Body of pancreas (tissue), 4 donors: ENCODE results near the gene DOK3.

Source experiments
- POLR2A ChIP-seq, 3 donors: fragments of 450-650 bp; IDR thresholded peaks; one replicate each; pipeline ENCODE4 v1.6.1; 2016; ENCODE audit warnings: antibody characterized with exemption in 3 of 3, mild to moderate bottlenecking in 2 of 3
- TF ChIP-seq, protein P1 (sequence below), 7 experiments: fragments of 450-650 bp in 4 of 7; fragments of 200-600 bp in 3 of 7; sonication (generic) in 3 of 7; IDR thresholded peaks; one replicate each; pipeline ENCODE4 v1.5.1; 2016 to 2019; ENCODE audit warnings: antibody characterized with exemption in 7 of 7

DNA sequence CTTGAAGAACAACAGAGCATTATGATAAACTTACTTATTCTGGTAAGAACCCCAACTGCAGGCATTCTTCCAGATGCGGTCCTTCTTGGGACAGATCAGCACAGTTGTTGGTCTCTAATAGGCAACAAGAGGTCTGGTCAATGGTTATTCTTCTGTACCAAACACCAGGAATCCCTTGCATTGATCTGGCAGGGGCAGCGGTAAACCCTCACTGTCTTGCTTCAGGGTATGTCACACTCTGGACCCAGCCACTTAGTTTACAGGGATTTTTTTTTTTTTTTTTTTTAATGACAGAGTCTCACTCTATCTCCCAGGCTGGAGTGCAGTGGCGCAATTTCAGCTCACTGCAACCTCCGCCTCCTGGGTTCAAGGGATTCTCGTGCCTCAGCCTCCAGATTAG is 46.0 kb upstream of the DOK3 start:
- TF ChIP-seq POLR2A (IDR thresholded peaks at IDR 0.05): no peak
- TF ChIP-seq, protein P1, sequence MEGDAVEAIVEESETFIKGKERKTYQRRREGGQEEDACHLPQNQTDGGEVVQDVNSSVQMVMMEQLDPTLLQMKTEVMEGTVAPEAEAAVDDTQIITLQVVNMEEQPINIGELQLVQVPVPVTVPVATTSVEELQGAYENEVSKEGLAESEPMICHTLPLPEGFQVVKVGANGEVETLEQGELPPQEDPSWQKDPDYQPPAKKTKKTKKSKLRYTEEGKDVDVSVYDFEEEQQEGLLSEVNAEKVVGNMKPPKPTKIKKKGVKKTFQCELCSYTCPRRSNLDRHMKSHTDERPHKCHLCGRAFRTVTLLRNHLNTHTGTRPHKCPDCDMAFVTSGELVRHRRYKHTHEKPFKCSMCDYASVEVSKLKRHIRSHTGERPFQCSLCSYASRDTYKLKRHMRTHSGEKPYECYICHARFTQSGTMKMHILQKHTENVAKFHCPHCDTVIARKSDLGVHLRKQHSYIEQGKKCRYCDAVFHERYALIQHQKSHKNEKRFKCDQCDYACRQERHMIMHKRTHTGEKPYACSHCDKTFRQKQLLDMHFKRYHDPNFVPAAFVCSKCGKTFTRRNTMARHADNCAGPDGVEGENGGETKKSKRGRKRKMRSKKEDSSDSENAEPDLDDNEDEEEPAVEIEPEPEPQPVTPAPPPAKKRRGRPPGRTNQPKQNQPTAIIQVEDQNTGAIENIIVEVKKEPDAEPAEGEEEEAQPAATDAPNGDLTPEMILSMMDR (IDR thresholded peaks at IDR 0.05): no peak
